Measurements from ENCODE around the gene RHBDL1.
A peak's percentile ranks its signal among the peaks of the same experiment; 100 is the strongest.

Gene RHBDL1

DNA sequence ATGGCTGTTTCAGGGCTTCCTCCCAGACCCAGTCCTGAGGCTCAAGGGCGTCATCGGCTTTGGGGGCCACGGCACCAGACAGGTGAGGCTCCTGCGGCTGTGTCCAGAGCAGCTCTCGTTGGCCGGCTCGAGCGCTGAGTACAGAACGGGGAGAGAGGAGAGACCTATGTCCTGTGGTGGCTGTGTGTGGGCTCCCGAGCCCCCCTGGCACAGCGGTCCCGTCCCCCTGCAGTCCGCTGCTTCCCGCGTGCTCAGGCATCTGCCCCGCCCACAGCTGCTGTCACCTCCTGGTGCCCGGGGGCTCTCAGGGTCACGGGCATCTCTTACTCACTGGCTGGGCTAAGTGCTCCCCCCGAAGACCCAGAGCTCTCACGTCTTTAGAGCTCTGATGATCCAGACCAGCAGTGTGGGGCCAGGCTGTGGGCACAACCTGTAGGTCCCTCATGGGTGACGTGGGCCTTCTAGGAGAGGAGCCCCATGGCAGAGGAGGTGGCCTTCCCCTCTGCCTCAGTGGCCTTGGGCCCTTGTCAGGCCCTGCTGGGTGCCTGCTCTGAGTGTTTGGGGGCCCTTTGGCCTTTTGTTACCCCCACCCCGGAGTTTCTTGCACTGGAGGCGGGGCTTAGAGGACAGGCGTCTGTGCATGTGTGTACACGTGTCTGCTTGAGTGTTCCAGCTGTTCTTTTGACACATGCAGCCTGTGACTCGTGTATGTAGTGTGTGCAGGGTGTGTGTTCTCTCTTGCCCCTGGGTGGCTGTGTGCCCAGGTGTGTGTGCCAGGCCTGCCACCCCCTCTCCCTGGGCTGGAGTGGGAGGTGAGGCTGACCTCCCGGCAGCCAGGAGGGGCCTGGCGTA, 22.8 kb upstream of the RHBDL1 start:
- no peak for DNase-seq (ENCODE audit: low read depth in 3 of 3, low spot score in 1 of 3)

DNA sequence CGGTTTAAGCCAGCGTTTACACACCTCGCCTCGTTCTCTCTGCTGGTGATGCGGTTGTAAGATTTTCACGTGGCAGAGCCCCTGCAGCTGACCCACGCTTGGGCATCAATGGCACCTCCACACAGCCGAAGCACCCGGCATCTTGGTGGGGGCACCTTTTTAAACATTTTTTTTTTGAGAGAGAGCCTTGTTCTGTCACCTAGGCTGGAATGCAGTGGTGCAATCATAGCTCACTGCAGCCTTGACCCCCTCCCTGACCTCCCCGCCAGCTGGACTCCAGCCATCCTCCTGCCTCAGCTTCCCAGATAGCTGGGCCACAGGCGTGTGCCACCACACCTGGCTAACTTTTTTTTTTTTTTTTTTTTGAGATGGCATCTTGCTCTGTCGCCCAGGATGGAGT, 21.4 kb upstream of the RHBDL1 start:
- DNase-seq (ENCODE audit: low read depth in 3 of 3, low spot score in 1 of 3) = no peak

DNA sequence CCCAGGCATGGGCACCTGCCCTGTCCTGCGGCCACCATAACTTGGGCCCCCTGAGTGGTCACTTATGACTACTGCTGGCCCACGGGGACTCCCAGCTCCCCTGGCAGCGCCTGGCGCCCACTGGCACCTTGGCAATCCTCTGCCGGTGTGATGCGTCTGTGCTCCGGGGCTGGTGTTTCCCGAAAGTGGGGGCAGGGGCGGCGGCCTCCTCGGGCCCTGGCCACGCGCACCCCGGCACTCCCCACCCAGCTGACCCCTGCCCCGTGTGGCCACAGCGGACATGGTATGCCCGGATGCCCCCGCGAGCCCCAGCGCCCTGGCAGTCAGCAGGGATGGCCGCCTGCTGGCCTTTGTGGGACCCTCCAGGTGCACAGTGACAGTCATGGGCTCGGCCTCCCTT, 18.0 kb upstream of the RHBDL1 start:
- DNase-seq (ENCODE audit: low read depth in 3 of 3, low spot score in 1 of 3) = no peak

DNA sequence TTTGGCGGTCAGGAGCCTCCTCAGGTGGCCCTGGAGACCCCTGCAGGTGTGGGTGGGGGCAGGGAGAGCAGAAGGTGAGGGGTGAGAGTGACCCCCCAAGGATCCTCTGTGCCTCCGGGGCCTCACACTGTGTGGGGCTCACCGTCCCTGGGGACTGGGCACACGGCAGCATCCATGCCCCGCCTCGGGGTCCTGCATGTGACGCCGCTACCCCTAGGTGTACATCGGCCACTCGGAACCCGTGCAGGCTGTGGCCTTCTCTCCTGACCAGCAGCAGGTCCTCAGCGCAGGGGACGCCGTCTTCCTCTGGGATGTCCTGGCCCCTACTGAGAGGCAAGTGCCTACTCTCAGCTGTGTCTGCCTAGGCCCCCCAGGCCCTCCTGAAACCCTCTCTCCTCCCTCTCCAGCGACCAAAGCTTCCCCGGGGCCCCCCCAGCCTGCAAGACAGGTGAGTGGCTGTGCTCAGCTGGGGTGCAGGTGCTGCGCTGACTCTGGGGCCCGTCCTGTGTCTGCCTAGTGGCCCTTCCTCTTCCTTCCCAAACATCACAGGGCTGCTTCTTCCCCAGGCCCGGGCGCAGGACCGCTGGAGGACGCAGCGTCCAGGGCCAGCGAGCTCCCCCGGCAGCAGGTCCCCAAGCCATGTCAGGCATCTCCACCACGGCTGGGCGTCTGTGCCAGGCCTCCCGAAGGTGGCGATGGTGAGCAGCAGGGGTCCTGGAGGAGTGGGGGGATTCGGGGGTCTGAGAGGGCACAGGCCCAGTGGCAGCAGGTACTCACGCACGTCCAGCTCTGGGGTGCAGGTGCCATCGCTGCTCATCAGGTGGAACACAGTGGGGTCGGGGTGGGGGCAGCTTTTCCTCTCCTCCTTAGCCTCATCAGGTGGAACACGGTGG, 16.5 kb upstream of the RHBDL1 start:
- DNase-seq (ENCODE audit: low read depth in 3 of 3, low spot score in 1 of 3) = no peak

DNA sequence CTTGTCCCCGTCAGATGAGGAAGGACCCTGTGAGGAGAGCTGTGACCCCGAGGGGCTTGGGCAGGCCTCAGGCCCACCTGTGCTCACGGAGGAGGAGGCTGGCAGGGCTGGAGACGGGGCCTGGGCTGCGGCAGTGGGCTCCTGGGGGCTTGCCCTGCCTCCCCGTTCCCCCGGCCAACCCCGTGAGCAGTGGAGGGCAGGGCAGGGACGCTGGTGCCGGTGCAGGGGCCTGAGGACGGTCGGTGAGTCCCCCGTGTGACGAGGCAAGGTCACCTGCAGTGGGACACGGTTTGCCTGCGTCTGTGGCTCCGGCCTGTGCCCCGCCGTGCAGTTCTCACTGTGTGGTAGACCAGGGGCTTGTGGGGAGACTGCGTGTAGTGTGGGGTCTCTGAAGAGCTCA, 15.9 kb upstream of the RHBDL1 start:
- DNase-seq (ENCODE audit: low read depth in 3 of 3, low spot score in 1 of 3) = no peak

DNA sequence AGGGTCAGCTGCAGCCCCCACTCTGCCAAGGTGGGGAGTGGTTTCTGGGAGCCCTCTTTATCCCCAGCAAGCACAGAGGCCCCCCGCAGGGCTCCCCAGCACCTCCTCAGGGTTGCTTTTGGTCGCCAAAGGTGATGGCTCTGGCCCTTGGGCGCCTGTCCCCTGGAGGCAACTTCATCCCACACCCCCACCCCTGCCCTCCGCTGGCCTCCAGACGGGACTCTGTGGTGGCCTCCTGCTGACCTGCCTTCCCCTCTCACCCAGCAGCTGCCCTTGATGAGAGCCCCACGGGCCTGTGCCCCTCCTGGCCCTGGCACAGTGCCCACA, 15.4 kb upstream of the RHBDL1 start:
- DNase-seq (ENCODE audit: low read depth in 3 of 3, low spot score in 1 of 3) = no peak

DNA sequence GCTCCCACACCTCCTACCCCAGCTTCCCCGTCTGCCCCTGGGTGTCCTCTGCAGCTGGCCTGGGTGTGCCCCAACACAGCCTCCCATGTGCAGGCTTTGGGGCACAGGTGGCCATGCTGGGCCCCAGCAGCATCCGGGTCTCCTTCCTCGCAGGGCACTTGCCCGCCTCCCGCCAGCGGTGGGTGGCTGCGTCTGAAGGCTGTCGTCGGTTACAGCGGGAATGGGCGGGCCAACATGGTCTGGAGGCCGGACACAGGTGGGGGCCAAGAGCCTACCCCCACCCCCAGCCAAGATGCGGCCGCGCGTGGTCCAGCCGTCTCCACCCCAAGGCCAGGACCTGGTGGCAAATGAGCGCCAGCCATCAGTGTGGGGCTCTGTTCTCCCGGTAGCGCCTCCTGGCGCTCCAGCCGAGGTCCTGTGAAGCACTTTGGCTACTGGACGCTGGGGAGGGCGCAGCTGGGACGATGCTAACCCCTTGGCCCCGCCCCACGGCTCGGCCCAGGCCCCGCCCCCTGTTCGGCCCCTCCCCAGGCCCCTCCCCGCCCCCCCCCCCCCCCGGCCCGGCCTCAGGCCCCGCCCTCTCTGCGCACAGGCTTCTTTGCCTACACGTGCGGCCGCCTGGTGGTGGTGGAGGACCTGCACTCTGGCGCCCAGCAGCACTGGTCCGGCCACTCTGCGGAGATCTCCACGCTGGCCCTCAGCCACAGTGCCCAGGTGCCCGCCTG, 14.8 kb upstream of the RHBDL1 start:
- peak in 2 of 3 donors; percentile 29 to 53 for DNase-seq (ENCODE audit: low read depth in 3 of 3, low spot score in 1 of 3)

DNA sequence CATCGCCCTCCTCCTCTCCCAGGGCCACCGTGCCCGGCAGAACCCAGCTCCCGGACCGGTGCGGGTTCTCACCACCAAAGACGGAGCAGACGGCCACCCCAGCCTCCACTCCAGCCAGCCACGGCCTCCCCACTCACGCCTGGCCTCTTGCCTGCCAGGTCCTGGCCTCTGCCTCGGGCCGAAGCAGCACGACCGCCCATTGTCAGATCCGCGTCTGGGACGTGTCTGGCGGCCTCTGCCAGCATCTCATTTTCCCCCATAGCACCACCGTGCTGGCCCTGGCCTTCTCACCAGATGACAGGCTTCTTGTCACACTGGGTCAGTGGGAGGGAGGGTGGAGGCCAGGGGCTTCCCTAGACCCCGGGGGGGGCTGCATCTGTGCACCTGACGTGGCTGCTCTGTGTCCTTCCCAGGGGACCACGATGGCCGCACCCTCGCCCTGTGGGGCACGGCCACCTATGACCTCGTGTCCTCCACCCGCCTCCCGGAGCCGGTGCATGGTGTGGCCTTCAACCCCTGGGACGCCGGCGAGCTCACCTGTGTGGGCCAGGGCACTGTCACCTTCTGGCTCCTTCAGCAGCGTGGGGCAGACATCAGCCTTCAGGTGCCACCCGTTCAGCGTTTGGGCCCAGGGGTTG, 14.2 kb upstream of the RHBDL1 start:
- no peak for DNase-seq (ENCODE audit: low read depth in 3 of 3, low spot score in 1 of 3)

DNA sequence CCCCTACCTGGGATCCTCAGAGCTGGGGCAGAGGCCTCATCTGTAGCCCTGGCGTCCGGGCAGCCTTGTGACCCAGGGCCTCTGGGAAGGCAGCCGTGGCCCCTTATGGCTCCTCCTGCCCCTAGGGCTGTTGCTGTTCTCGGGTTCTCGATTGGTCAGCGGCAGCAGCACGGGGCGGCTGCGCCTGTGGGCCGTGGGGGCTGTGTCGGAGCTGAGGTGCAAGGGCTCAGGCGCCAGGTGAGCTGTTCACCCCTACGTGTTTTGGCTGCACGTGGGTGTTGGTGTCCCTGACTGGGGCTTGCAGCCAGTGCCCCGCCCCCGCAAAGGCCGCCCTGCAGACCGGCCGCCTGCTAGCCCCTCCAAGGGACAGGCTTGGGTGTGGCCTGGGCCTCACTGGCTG, 13.4 kb upstream of the RHBDL1 start:
- no peak for DNase-seq (ENCODE audit: low read depth in 3 of 3, low spot score in 1 of 3)

DNA sequence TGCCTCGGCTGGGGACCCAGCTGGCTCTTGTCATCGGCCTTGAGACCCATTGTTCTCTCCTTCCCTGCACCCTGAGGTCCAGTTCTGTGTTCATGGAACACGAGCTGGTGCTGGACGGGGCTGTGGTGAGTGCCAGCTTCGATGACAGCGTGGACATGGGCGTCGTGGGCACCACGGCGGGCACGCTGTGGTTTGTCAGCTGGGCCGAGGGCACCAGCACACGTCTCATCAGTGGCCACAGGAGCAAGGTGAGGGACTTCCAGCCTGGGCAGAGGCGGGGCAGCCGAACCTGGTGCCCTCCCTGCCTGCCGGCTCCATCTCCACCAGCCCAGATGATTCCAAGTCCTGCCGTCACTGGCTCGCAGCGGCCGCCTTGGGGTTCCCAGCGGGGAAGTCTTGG, 12.9 kb upstream of the RHBDL1 start:
- DNase-seq (ENCODE audit: low read depth in 3 of 3, low spot score in 1 of 3) = no peak

DNA sequence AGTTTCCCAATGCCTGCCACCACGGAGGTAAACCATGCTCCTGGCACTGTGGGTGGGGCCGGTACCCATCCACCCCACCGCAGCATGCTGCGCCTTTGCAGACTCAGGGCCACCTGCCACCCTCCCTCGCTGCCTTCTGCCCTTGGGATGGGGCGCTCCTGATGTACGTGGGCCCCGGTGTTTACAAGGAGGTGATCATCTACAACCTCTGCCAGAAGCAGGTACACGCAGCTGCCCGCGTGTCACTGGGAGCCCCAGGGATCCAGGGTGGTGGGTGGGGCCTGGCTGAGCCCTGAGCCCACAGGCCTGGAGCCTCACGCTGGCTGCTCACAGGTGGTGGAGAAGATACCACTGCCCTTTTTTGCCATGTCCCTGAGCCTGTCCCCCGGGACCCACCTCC, 8.9 kb upstream of the RHBDL1 start:
- DNase-seq (ENCODE audit: low read depth in 3 of 3, low spot score in 1 of 3) = no peak

DNA sequence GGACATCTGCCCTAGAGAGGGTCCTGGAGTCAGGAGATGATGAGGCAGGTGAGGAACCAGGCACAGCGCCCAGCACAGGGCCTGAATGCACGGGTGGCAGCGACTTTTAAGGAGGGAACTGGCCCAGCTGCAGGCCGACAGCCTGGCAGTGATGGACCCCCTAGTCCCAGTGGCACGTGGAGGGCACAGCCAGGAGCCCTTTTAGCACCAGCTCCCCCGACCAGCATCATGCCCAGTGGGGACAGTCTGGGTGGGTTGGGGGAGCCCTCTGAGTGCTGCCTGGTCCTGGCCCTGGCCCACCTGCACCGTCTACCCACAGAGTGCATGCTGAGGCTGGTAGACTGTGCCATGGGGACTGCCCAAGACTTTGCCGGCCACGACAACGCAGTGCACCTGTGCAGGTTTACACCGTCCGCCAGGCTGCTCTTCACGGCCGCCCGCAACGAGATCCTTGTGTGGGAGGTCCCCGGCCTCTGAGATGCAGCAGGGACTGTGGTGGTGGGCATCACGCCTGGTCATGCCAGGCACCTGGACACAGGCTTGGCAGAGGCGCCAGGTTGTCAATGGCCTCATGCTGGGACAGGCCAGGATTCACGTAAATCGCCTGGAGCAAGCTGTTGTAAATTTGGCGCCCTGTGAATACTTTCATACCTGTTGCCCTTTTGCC, 8.2 kb upstream of the RHBDL1 start:
- DNase-seq (ENCODE audit: low read depth in 3 of 3, low spot score in 1 of 3) = no peak

DNA sequence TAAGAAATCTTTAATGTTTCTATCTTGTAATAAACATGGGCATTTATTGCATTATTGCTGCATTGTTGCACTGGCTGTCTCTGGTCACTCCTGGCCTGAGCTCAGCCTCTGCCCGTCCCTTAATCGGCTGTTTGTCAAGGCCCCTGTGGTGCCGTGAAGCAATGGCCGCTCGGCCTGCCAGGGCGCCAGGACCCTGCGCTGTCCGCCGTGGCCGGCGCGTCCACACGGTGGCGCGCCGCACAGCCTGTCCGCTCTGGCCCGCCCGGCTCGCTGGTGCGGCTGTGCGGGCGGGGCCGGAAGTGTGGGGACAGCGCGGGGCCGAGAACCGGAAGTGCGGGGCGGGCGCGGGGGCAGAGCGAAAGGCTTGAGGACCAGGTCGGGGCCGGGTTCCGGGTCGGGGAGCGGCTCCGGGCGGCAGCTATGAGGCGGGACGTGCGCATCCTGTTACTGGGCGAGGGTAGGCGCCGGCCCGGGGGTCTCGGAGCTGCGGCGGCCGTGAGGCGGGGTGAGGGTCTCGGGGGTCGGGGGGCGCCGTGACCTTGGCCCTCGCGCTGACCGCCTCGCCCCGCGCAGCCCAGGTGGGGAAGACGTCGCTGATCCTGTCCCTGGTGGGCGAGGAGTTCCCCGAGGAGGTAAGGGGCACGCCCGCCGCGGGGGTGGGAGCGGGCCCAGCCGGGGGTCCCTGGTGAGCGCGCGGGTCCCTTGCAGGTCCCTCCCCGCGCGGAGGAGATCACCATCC, 7.5 kb upstream of the RHBDL1 start, which contains the start of gene RHOT2:
Gene RHOT2 (plus strand): TSS at position 353 of the 739 bp plus-strand sequence. CDS start 68 bp downstream, at position 421.
- DNase-seq (ENCODE audit: low read depth in 3 of 3, low spot score in 1 of 3) = peak; percentile 77 to 95 (median 87)

DNA sequence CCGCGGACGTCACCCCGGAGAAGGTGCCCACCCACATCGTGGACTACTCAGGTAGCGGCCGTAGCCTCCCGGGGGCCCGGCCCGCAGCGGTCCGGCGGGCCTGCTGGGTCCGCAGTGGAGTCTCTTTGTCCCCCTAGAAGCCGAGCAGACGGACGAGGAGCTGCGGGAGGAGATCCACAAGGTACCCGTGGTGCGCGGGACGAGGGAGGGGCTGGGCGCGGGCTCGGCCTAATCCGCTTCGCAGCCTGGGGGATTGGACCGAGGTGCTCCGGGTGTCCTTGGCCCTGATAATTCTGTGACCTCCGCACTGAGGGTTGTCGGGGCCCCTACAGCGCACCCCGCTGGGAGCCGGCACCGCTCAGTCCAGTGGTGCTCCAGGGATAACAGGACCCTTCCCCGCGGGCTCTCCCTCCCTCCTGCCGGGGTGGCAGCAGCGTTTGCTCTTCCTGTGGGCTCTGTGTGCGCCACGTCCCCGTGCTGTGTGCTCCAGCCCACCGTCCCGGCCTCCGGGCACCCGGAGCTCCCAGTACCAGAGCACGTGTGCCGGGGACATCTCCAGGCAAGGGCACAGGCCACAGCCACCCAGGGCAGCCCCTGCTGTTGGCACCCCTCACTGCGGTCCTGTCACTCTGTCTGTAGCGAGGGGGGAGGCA, 6.8 kb upstream of the RHBDL1 start:
- DNase-seq (ENCODE audit: low read depth in 3 of 3, low spot score in 1 of 3) = no peak

DNA sequence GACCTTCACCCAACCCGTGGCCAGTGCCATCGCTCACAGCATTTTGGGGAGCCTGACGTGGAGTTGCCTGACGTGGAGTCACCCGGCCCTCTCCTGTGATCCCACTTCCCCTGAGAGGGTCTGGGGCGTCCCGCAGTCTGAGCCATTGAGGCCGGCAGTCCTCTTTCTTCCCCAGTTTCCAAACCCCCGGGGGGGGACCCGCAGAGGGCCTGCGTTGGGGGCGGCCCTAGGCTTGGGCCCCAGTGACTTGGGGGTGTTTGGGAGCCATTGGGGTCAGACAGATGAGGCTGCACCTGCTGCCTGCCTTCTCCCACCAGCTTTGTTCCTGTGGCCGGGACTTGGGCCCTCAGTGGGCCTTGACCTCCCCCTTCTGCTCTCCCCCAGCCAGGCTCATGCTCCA, 5.8 kb upstream of the RHBDL1 start:
- no peak for DNase-seq (ENCODE audit: low read depth in 3 of 3, low spot score in 1 of 3)

DNA sequence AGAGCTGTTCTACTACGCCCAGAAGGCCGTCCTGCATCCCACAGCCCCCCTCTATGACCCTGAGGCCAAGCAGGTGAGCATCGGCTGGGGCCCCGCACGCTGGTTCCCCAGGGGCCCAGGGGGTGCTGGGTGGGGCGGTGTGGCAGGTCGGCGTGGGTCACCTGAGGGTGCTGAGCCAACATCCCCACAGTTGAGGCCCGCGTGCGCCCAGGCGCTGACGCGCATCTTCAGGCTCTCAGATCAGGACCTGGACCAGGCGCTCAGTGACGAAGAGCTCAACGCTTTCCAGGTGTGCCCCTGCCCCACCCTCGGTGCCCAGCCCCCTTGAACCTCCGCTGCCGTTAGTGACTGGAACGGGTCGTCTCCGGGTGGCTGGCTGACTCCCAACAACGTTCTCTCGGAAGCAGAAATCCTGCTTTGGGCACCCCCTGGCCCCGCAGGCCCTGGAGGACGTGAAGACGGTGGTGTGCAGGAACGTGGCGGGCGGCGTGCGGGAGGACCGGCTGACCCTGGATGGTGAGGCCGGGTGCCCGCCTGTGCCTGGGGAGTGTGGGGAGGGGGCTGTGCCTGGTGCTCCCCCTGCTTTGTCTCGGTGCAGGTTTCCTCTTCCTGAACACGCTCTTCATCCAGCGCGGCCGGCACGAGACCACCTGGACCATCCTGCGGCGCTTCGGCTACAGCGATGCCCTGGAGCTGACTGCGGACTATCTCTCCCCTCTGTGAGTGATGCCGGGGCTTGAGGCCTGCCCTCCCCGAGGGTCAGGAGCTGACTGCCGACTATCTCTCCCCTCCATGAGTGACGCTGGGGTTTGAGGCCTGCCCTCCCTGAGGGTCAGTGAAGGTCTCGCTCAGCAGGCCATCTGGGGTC, 4.8 kb upstream of the RHBDL1 start:
- DNase-seq (ENCODE audit: low read depth in 3 of 3, low spot score in 1 of 3) = no peak

DNA sequence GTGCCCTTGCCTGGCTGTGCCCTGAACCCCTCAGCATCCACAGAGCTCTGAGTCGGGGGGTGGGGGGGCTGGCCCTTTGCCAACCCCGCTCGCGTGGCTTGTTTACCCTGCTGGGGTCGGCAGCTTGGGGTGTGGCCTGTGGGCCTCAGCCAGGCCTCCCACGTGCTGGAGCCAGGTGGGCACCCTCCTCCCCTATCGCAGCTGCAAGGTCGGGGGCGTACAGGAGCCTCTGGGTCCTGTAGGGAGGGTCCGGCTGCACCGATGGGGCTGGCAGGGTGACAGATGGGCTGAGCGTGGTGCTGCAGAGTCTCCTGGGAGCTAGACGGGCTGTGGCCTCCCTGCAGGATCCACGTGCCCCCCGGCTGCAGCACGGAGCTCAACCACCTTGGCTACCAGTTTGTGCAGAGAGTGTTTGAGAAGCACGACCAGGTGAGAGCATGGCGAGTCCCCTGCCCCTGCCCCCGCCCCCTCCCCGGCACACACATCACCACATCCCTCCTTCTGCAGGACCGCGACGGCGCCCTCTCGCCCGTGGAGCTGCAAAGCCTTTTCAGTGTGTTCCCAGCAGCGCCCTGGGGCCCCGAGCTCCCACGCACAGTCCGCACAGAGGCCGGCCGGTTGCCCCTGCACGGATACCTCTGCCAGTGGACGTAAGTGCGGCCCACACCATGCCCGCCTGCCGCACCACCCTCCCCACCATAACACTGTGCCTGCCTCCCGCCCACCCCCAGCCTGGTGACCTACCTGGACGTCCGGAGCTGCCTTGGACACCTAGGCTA, 3.9 kb upstream of the RHBDL1 start:
- no peak for DNase-seq (ENCODE audit: low read depth in 3 of 3, low spot score in 1 of 3)

DNA sequence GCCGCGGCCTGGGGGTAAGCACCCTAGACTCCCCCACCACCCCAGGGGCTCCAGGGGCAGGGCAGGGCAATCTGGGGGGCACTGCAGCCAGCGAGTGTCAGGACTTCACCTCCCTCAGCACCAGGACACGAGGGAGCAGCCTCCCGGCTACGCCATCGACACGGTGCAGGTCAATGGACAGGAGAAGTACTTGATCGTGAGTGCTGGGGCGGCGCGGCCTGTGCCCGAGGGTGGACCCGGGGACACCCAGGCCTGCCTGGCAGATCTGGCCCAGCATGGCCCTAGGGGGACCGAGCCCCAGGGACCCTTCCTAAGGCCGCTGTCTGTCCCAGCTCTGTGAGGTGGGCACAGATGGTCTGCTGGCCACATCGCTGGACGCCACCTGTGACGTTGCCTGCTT, 3.1 kb upstream of the RHBDL1 start:
- DNase-seq (ENCODE audit: low read depth in 3 of 3, low spot score in 1 of 3) = no peak
